Neural crest cell (in vitro differentiated cells): ENCODE results near the gene COG8. TPM values are rescaled to one million over a fixed set of nuclear protein-coding genes. Genes with fewer than 3 reads are reported as not detected.
"Not testable (repeated sequence)": the region's sequence is repeated elsewhere in the genome, so short reads cannot be mapped to it uniquely, and the experiment has no call there.

Experiments used
- DNase-seq: peaks from one replicate; pipeline ENCODE4 v3.0.0; 2021; ENCODE audit warnings: low read depth, mixed read lengths, low spot score
- H3K27ac Mint-ChIP-seq: one replicate; pipeline ENCODE4 v1.8.0; 2021; ENCODE audit warnings: mild to moderate bottlenecking, mixed read lengths; ENCODE audit not compliant: unreplicated experiment
- H3K27me3 Mint-ChIP-seq: 2 replicates; pipeline ENCODE4 v1.8.0; 2021; ENCODE audit warnings: low read depth, mild to moderate bottlenecking, mixed read lengths
- H3K36me3 Mint-ChIP-seq: 2 replicates; pipeline ENCODE4 v1.8.0; 2021; ENCODE audit warnings: low read depth, mild to moderate bottlenecking, mixed read lengths
- H3K4me1 Mint-ChIP-seq: 2 replicates; pipeline ENCODE4 v1.8.0; 2021; ENCODE audit warnings: mixed read lengths
- H3K4me3 Mint-ChIP-seq: one replicate; pipeline ENCODE4 v1.8.0; 2021; ENCODE audit warnings: mild to moderate bottlenecking, mixed read lengths
- H3K9me3 Mint-ChIP-seq: 2 replicates; pipeline ENCODE4 v1.8.0; 2021; ENCODE audit warnings: mixed read lengths
- total RNA-seq: library from RNA; stranded (reverse); gene quantifications from 2 replicates; pipeline ENCODE4 v1.2.1, GENCODE V29; 2021
- TF ChIP-seq, protein P1 (sequence below): fragments of 200-600 bp; sonication (generic); conservative IDR thresholded peaks from 2 replicates; pipeline ENCODE4 v1.5.0; 2021; ENCODE audit warnings: antibody characterized with exemption, mild to moderate bottlenecking

The COG8 gene
- total RNA-seq, 1 donor from 2014 or later: 67.6 TPM

DNA sequence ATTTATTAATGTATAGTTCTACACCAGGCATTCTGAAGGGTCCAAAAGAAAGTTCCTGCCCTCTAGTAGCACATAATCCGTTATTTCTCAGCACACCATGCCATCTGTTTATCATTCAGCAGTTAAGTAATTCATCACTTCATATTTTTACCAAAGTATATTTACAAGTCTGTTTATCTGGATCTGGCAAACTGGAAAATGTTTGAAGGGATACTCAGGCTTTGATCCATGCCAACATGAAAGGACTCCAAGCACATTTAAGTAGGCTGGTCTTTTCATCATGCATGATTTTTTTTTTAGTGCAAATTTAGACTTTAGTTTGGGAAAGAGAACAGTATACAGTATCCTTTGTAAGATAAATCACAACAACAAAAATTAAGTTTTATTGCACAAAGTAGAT is 32.3 kb downstream of the COG8 start:
- TF ChIP-seq, protein P1, sequence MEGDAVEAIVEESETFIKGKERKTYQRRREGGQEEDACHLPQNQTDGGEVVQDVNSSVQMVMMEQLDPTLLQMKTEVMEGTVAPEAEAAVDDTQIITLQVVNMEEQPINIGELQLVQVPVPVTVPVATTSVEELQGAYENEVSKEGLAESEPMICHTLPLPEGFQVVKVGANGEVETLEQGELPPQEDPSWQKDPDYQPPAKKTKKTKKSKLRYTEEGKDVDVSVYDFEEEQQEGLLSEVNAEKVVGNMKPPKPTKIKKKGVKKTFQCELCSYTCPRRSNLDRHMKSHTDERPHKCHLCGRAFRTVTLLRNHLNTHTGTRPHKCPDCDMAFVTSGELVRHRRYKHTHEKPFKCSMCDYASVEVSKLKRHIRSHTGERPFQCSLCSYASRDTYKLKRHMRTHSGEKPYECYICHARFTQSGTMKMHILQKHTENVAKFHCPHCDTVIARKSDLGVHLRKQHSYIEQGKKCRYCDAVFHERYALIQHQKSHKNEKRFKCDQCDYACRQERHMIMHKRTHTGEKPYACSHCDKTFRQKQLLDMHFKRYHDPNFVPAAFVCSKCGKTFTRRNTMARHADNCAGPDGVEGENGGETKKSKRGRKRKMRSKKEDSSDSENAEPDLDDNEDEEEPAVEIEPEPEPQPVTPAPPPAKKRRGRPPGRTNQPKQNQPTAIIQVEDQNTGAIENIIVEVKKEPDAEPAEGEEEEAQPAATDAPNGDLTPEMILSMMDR: no peak
- H3K27me3 Mint-ChIP-seq: no peaks in the 10 kb centered on the region
- DNase-seq: no peak
- peaks cover 5% of the 10 kb centered on the region for H3K36me3 Mint-ChIP-seq
- H3K4me1 Mint-ChIP-seq: peaks cover 11% of the 10 kb centered on the region
- H3K4me3 Mint-ChIP-seq: no peak overlapping the region
- no peak overlapping the region for H3K27ac Mint-ChIP-seq
- no peaks in the 10 kb centered on the region for H3K9me3 Mint-ChIP-seq

DNA sequence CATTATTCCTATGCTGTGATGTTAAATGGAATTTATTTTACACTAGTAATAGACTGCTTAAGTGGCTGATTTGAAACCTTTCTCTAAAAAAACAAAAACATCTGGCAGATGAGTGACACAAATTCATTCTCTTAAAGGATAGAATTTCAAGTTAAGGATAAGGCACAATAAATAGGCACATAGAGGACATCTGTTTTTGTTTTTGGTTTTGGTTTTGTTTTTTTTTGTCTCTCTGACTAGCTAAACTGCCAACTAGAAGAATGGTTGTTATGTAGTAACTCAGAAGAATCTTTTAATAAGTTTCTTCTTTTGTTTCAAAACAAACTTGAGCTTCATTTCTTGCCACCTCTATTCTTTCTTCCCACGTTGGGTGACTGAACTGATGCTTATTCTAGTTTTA is 33.3 kb downstream of the COG8 start:
- Mint-ChIP-seq H3K27ac (no peak overlapping the region), H3K4me1 (peaks cover 8% of the 10 kb centered on the region), H3K4me3 (no peak overlapping the region), H3K9me3 (no peaks in the 10 kb centered on the region), H3K36me3 (peaks cover 6% of the 10 kb centered on the region), H3K27me3 (no peaks in the 10 kb centered on the region)
- DNase-seq: no peak
- TF ChIP-seq, protein P1: no peak

DNA sequence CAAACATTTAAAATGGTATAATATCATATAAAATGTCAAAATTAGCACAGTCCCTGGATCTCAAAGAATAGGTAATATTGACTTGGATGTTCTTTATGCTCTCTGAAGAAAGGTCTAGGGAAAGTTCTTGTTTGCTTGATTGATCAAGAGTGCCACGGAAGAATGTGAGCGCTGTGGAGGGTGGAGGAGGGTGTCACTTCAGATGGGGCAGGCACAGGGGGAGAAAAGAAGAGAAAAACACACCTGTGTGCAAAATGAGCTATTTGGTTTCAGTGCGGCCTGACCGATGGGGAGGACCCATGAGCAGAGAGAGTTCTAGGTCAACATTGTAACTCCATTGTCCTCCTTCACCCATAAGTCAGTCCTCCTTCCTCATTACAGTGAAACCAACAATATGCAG is 37.1 kb downstream of the COG8 start:
- no peaks in the 10 kb centered on the region for H3K4me1 Mint-ChIP-seq
- H3K9me3 Mint-ChIP-seq: no peaks in the 10 kb centered on the region
- no peaks in the 10 kb centered on the region for H3K27me3 Mint-ChIP-seq
- DNase-seq: no peak
- H3K36me3 Mint-ChIP-seq: peaks cover 6% of the 10 kb centered on the region
- no peak overlapping the region for H3K4me3 Mint-ChIP-seq
- TF ChIP-seq, protein P1: no peak
- H3K27ac Mint-ChIP-seq: peak overlapping the region; percentile 2

GRCh38 chr16:69301861-69302260 is 37.5 kb downstream of the COG8 start:
- TF ChIP-seq, protein P1: no peak
- no peaks in the 10 kb centered on the region for H3K4me1 Mint-ChIP-seq
- H3K4me3 Mint-ChIP-seq: no peak overlapping the region
- no peaks in the 10 kb centered on the region for H3K9me3 Mint-ChIP-seq
- no peak overlapping the region for H3K27ac Mint-ChIP-seq
- no peak for DNase-seq
- peaks cover 6% of the 10 kb centered on the region for H3K36me3 Mint-ChIP-seq
- no peaks in the 10 kb centered on the region for H3K27me3 Mint-ChIP-seq

DNA sequence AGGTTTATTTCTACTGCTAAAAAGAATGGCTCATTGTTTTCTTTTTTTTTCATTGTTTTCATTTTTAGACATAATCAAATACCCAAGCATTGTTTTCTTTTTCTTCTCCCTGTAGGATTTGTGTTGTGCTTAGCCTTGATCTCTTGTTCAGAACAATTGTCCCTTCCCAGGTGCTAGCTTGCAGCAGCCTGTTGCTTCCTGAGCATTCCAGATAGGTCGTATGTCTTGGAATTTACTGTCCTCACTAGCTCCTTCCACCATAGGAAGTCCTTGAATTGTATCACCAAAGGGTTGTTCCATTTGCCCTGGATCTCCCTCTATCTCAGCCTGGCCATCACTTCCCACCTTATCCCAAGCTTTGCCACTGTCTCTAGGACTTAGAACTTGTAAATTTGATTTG is 38.2 kb downstream of the COG8 start:
- H3K4me1 Mint-ChIP-seq: no peaks in the 10 kb centered on the region
- TF ChIP-seq, protein P1: no peak
- DNase-seq: no peak
- no peaks in the 10 kb centered on the region for H3K27me3 Mint-ChIP-seq
- H3K9me3 Mint-ChIP-seq: no peaks in the 10 kb centered on the region
- H3K27ac Mint-ChIP-seq: peak overlapping the region; percentile 90
- peaks cover 6% of the 10 kb centered on the region for H3K36me3 Mint-ChIP-seq
- H3K4me3 Mint-ChIP-seq: no peak overlapping the region

DNA sequence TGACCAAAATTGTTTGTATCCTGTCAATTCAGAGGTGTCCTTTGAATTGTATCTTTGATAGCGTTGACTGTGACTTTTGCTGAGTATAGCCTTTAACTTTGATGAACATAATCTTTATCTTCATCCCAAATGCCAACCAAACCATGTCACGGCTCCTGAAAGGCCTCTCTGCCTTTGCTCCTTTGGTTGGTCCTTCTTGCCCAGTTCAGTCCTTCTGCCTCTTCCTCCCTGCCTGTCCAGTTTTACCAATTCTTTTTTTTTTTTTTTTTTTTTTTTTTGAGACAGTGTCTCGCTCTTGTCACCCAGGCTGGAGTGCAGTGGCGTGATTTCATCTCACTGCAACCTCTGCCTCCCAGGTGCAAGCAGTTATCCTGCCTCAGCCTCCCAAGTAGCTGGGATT is 41.1 kb downstream of the COG8 start:
- Mint-ChIP-seq H3K36me3 (peaks cover 6% of the 10 kb centered on the region), H3K9me3 (no peaks in the 10 kb centered on the region), H3K27ac (peak overlapping the region; percentile 62), H3K4me3 (no peak overlapping the region), H3K27me3 (no peaks in the 10 kb centered on the region), H3K4me1 (no peaks in the 10 kb centered on the region)
- TF ChIP-seq, protein P1: no peak
- no peak for DNase-seq

DNA sequence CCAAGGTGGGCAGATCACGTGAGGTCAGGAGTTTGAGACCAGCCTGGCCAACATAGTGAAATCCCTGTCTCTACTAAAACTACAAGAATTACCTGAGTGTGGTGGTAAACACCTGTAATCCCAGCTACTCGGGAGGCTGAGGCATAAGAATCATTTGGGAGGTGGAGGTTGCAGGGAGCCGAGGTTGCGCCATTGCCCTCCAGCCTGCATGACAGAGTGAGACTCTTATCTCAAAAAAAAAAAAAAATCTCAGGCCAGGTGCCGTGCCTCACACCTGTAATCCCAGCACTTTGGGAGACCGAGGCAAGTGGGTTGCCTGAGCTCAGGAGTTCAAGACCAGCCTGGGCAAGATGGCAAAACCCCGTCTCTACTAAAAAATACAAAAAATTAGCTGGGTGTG is 42.6 kb downstream of the COG8 start:
- not testable (repeated sequence) for H3K27ac Mint-ChIP-seq, H3K36me3 Mint-ChIP-seq, H3K9me3 Mint-ChIP-seq, H3K27me3 Mint-ChIP-seq, DNase-seq, H3K4me1 Mint-ChIP-seq, H3K4me3 Mint-ChIP-seq
